ENCODE data around the gene CDK1. TPM values are rescaled to one million over a fixed set of nuclear protein-coding genes. Genes with fewer than 3 reads are reported as not detected.
"Not testable (repeated sequence)": the region's sequence is repeated elsewhere in the genome, so short reads cannot be mapped to it uniquely, and the experiment has no call there.

The CDK1 gene
- total RNA-seq, 2 experiments from 2014 or later, result 77.5 to 78.0 TPM

- ChIA-PET CTCF (no interaction called here), POLR2A (no interaction called here)
These were observed 30.9 kb downstream of the CDK1 start for GRCh38 chr10:60809157-60809556.

- CTCF ChIA-PET, result no interaction called here
- POLR2A ChIA-PET, result no interaction called here
These were observed 32.3 kb downstream of the CDK1 start for GRCh38 chr10:60810437-60811182.

- CTCF ChIA-PET, result interaction anchor here (0.7 kb wide), 1 partner anchor 12 kb away, joined by 3 read pairs; no protein-coding TSS in a partner anchor
- POLR2A ChIA-PET, result no interaction called here
These were observed 38.5 kb downstream of the CDK1 start for GRCh38 chr10:60816628-60817397.

- CTCF ChIA-PET, result no interaction called here
- POLR2A ChIA-PET, result no interaction called here
These were observed 39.1 kb downstream of the CDK1 start for GRCh38 chr10:60817398-60817805.

GRCh38 chr10:60818134-60818770 lies 40.0 kb downstream of the CDK1 start:
- POLR2A ChIA-PET, result no interaction called here
- CTCF ChIA-PET, result no interaction called here

- ChIA-PET POLR2A (no interaction called here), CTCF (no interaction called here)
These were observed 41.0 kb downstream of the CDK1 start for GRCh38 chr10:60819271-60819670.

- CTCF ChIA-PET, result interaction anchor here (0.9 kb wide), 1 partner anchor 145 kb away, joined by 3 read pairs; no protein-coding TSS in a partner anchor
- POLR2A ChIA-PET, result no interaction called here
These were observed 41.9 kb downstream of the CDK1 start for GRCh38 chr10:60820093-60820754.

GRCh38 chr10:60821656-60822055 lies 43.4 kb downstream of the CDK1 start:
- CTCF ChIA-PET, result no interaction called here

GRCh38 chr10:60822809-60823208 lies 44.5 kb downstream of the CDK1 start:
- POLR2A ChIA-PET, result no interaction called here
- CTCF ChIA-PET, result no interaction called here

More at GRCh38 chr10:60821656-60822055, 43.4 kb downstream of the CDK1 start:
- POLR2A ChIA-PET, result no interaction called here

GRCh38 chr10:60823324-60823723 lies 45.0 kb downstream of the CDK1 start:
- CTCF ChIA-PET, result no interaction called here
- POLR2A ChIA-PET, result no interaction called here

- POLR2A ChIA-PET, result no interaction called here
- CTCF ChIA-PET, result interaction anchor here (0.6 kb wide), 1 partner anchor 925 kb away, joined by 3 read pairs; no protein-coding TSS in a partner anchor
These were observed 47.2 kb downstream of the CDK1 start for GRCh38 chr10:60825520-60825919.

- CTCF ChIA-PET, result no interaction called here
These were observed 49.7 kb downstream of the CDK1 start for GRCh38 chr10:60827791-60828488.

GRCh38 chr10:60828489-60828852 lies 50.2 kb downstream of the CDK1 start:
- ChIA-PET POLR2A (no interaction called here), CTCF (interaction anchor here (0.6 kb wide), 1 partner anchor 12 kb away, joined by 3 read pairs; no protein-coding TSS in a partner anchor)

More at GRCh38 chr10:60827791-60828488, 49.7 kb downstream of the CDK1 start:
- POLR2A ChIA-PET, result no interaction called here

- CTCF ChIA-PET, POLR2A ChIA-PET: not testable (repeated sequence)
These were observed 53.9 kb downstream of the CDK1 start for GRCh38 chr10:60832136-60832535.

- POLR2A ChIA-PET, result no interaction called here
- CTCF ChIA-PET, result no interaction called here
These were observed 56.1 kb downstream of the CDK1 start for GRCh38 chr10:60834401-60834800.

- CTCF ChIA-PET, result no interaction called here
- POLR2A ChIA-PET, result no interaction called here
These were observed 56.8 kb downstream of the CDK1 start for GRCh38 chr10:60835049-60835448.

- CTCF ChIA-PET, result not testable (repeated sequence)
These were observed 62.9 kb downstream of the CDK1 start for GRCh38 chr10:60841227-60841626.

GRCh38 chr10:60842694-60843093 lies 64.4 kb downstream of the CDK1 start:
- CTCF ChIA-PET, result no interaction called here
- POLR2A ChIA-PET, result no interaction called here

More at GRCh38 chr10:60841227-60841626, 62.9 kb downstream of the CDK1 start:
- POLR2A ChIA-PET, result not testable (repeated sequence)
